Activated CD8-positive, alpha-beta memory T cell treated with anti-CD3 and anti-CD28 coated beads for 48 hours (primary cell): ENCODE results near the gene SLC22A25.
"Not testable (repeated sequence)": the region's sequence is repeated elsewhere in the genome, so short reads cannot be mapped to it uniquely, and the experiment has no call there.

Experiments
- DNase-seq, 3 experiments: peaks; one replicate each; pipeline ENCODE4 v3.0.0-alpha.2; 2020; ENCODE audit warnings: low read depth in 2 of 3, low spot score in 2 of 3

SLC22A25 gene

DNA sequence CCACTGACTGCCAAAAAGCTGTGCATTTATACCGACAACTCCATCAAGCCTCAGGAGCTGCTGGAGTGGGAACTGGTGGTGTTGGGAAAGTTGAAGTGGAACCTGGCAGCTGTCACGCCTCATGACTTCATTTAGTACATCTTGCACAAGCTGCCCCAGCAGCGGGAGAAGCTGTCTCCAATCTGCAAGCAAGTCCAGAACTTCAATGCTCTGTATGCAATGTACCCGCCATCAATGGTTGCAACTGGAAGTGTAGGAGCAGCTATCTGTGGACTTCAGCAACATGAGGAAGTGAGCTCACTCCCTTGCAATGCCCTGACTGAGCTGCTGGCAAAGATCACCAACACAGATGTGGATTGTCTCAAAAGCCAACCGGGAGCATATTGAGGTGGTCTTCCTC lies at the start of gene SLC22A25:
Gene SLC22A25 (minus strand): TSS at position 67 of the 400 bp plus-strand sequence. CDS start 13,947 bp downstream, outside the sequence.
- no peak for DNase-seq

DNA sequence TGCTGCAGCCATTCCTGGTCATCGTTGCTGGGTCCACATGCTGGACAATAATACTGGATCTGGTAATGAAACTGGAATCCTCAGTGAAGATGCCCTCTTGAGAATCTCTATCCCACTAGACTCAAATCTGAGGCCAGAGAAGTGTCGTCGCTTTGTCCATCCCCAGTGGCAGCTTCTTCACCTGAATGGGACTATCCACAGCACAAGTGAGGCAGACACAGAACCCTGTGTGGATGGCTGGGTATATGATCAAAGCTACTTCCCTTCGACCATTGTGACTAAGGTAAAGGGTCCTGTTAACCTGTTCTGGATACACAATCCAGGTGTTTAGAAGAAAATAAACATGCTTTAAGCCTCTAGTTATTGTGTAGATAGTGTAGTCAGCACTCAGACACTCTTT lies 46.9 kb upstream of the SLC22A25 start:
- DNase-seq: no peak

DNA sequence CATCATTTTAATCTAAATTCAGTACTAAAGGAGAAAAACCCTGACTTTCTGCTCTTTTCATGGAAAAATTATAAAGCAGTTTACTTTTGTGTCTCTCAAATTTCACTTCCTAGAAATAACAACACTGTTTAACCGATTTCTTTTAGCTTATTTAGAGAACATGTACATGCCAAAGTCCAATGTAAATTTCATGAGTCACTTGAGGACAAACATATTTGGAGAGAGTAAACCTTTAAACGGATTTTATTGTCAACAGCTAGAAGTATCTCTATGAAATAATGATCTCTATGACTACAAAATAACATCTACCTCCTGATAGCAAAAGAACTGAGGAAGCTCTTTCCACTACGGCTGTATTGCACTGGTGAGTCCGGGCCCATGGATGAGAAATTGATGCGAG lies 46.3 kb upstream of the SLC22A25 start:
- no peak for DNase-seq

DNA sequence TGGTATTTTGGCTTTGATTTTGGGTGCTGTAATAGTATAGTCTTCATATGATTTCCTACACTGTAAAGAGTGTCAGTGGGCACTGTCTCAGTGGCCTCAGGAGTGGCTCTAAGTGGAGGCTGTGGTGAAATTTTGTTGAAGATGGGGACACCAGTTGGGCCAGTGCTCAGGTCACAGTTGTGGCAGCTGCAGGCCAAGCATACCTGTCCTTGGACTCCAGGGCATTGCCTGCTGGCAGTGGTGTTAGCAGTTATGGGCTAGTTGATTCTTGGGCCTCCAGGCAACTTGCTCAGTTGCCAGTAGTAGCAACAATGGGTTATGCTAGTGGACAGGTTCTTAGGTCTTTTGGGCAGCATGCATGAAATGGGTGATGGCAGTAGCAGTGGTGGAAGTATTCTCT lies 39.2 kb upstream of the SLC22A25 start:
- no peak for DNase-seq

DNA sequence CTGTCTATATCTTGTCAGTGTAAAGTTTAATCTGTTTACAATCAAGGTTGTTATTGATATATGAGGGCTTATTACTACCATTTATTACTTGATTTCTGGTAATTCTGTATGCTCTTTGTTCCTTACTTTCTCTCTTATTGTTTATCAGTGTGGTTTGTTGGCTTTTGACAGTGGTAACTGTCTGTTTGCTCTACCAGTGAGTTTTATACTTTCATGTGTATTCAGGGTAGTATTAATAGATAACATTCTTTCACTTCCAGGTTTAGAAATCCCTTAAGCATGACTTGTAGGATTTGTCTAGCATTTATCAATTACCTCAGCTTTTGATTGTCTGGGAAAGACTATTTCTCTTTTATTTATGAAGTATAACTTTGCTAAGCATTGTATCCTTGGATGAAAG lies 37.5 kb upstream of the SLC22A25 start:
- no peak for DNase-seq

DNA sequence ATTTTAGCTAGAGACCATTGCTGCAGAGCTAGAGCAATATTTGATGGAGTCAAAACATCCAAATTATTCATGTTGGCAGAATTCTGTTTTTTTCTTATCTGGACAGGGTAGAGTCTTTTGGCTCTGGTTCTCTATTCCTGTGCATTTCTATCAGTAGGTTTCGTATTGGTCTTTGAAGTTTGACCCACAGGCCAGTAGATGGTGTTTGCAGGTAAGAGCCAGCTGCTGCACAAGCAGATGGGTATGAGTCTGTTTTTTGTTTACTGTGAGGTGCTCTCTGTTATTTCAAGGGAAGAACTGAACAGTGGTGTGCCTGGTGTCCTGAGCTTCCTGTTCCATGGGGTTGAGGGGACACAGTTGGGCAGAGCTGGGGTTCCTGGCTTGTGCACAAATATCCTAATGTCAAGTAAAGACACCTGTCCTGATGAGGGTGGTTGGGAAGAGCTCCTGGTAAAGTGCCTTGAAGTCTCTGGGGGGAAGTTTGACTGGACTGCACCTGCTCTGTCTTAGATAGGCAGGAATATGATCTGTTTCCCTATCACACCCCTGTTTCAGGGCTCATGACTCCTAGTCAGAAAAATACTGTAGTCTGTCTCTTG lies 34.0 kb upstream of the SLC22A25 start:
- DNase-seq: no peak

DNA sequence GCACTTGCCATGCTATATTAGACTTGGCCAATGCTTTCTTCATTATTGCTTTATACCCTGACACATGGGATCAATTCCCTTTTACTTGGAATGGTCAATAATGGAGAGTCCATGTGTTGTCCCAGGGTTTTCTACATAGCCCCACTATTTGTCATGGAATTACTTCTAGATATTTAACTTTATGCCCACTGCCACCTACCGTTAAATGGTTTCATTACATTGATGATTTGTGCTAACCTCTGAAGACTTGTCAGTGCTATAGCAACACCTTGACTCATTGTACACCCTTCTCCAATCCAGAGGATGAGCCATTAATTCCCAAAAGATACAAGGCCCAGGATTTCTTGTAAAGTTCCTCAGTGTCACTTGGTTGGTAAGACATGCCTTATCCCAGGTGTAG lies 31.4 kb upstream of the SLC22A25 start:
- DNase-seq: no peak

DNA sequence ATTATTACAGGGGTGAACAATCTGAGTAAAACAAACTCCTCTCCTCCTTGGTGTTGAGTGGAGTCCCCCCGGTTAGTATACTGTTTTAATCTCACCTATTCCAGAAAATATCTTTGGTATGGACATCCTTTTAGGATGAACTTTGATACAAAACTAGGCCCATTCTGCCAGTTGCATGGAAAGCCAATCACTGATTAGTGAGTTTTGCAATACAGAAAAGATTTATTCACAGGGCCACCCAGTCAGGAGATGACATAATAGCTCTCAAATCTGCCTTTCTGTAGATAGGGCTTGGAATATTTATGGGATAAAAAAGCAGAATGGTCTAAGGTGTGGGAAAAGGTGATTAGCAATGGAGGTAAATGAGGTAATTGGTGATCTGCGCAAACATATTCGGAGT lies 30.3 kb upstream of the SLC22A25 start:
- no peak for DNase-seq

DNA sequence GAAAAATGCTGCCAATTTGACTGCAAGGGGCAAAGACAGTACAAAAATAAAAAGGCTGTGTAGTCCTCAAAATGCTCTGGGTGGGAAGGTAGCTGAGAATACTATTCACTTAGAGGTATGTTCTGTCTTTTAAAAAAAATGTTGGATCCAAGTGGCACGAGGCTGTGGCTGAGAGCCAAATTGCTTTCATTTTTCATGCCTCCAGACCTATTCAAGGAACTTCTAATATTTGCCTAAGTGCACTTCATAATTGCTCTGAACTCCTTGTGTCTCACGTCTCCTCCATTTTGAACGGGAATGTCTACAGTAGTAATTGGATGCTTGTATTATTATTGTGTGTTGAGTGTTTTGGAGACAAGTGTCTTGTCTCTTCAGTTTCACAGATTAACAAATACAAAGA lies 19.1 kb upstream of the SLC22A25 start:
- no peak for DNase-seq

DNA sequence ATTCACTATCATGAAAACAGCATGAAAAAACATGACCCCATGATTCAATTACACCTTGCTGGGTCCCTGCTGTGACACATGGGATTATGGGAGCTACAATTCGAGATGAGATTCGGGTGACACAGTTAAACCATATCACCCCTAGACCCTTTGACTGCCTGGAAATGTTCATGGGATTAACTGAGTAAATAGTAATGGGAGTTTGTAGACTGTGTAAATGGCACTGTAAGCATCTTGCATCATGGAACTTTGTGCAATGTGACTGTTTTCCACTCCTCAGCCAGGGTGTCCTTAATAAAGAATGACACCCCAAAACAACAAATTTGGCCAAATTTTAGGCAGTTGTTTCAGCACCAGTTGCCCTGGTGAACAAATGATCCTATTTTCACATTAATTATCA lies 7.9 kb upstream of the SLC22A25 start:
- DNase-seq: no peak

DNA sequence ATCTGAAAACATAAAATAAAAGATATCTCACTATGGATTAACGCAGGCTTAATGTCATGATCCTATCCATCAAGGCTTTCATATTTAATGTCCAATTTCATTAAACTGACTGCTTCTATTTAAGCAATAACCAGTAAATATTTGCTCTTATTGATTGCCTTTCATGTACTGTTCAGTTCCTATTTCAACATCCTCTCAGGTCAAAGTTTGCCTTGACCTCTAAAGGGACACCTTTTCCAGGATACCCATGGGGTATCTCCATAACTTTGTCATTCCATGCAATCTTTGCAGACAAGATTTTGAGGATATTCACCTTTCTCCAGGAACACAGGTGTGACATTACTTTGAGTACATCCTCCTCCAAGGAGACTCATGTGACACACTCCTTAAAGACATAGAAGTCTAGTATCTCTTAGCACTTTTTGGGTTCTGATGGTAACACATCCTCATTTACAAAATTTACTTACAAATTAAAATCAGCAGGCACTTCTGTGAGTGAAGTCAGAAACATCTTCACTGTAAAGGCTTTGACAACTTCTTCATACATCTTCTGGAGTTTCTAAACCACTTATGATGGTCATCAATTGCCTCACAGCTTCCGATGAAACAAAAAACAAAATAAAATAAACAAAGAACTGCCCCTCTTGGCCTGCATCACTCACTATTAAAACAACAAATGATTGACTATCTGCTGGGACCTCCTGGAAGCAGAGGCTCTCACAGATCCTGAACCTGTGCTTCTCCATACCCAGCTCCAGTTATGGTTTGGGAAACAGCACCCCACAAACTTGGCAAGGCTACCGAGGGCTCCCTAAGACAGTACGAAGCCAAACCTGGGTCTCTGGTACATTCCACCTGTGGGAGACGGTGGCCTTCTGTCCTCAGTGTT lies 7.0 kb upstream of the SLC22A25 start:
- no peak for DNase-seq

DNA sequence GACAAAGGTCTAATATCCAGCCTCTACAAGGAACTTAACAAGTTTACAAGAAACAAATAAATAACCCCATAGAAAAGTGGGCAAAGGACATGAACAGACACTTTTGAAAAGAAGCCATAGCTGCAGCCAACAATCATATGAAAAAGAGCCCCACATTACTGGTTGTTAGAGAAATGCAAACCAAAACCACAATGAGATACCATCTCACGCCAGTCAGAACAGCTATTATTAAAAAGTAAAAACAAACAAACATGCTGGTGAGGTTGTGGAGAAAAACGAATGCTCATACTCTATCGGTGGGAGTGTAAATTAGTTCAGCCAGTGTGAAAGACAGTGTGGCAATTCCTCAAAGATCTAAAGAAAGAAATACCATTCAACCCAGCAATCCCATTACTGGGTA lies 5.6 kb upstream of the SLC22A25 start:
- DNase-seq: no peak

DNA sequence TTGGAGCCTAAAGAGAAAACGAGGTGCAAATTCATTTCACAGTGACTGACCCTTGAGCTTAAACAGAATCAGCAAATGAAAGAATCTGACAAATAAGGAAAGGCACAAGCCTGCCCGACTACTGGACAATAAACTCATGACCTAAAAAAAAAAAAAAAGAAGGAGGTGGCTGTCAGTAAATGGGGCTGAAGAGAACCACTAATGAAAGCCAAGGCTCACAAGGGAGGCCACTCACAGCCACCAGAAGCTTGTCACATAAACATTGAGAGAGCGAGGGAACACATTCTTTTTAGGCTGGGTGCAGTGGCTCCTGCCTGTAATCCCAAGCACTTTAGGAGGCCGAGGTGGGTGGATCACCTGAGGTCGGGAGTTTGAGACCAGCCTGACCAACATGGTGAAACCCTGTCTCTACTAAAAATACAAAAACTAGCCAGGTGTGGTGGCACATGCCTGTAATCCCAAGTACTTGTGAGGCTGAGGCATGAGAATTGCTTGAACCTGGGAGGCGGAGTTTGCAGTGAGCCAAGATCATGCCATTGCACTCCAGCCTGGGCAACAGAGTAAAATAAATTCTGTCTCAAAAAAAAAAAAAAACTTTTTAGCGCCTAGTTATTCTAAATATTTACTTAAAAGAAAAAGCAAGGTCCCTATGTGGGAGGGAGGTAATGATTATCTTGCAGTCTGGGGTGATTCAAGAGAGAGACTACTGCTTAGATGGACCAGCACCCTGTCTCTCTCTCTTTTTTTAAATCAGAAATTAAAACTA lies 4.0 kb upstream of the SLC22A25 start:
- DNase-seq: not testable (repeated sequence)

DNA sequence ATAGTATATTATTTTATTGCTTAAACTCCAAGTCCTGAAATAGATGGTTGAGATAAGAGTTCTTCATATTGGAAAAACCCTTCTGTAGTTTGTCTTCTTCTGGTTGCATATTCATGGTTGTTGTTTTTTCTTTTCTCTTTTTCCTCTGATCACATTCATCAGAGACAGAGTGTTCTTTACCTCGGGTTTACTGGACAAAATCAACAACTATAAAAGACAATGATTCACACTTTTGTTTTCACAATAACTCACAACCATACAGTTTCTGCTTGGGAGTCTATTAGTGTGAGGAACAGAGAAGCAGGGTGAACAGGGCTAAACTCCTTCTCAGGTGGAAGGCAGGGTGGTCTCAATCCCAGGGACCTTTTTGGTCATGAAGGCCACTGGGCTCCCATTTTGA lies 2.6 kb upstream of the SLC22A25 start:
- no peak for DNase-seq

DNA sequence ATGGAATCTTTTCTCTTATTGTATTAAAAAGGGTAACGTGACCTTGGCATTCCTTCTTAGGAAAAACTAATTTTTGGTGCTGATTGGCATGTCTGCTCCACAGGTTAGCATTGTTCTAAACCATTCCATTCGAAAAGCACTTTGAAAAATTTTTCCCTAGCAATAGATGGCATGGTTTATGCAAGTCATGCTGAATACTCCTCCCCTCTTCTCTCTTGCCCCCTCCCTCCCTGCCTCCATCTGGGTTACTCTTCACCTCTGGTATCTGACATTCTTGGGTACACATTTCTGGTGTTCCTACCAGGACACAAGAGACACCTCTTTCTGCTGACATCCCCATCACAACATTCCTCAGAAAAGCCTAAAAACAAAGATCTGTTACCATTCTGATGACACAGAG lies 1.5 kb upstream of the SLC22A25 start:
- no peak for DNase-seq

DNA sequence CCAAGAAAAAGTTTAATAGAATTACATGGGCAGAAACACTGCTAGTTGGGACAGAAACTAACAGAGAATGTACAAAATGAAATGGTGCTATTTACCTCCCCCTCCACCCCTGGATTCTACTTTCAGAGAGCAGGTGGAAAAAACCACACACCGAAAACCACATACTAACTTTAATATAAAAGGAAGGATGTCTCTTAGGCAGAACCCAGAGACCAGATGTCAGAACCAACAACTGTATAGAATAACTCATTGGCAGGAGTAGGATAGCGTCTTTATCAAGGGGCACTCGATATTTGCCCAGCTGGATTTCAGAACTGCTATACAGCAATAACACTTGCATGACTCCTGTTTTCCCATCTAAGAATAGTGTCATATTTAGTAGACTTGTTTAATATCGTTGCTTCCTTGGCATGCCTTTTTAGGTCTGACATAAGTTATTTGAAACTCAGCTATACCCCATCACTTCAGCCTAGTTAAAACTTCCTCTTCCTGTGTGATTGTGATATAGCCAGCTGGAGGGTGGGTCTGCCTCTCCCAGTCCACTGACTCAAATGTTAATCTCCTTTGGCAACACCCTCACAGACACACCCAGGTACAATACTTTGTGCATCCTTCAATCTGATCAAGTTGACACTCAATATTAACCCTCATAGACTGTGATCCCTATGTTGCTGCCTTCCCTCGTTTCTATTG lies 1.2 kb downstream of the SLC22A25 start:
- no peak for DNase-seq

DNA sequence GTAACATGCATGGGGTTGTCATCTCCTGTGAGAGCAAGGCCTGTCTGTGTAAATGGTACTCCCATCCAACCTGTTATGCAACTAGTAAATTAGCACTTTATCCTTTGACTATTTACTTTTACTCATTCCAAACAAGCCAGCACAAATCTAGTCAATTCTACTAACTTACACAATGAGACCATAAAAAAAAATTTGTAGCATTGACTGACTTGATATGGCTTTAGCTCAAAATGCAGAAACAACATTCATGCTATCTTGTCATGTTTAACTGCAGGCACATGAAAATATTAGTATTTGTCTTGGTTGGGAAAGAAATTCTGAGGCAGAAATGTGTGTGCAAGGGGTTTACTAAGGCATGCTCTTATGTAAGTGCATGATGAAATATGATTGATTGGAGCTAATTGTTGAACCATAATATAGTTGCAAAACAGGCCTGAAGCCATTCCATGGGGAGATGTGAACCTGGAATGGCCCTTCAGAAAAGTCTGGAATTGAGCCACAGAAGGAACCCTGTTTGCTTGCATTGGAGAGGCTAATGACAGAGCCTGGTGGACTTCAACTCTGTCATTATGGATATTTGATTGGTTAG lies 2.5 kb downstream of the SLC22A25 start:
- no peak for DNase-seq

DNA sequence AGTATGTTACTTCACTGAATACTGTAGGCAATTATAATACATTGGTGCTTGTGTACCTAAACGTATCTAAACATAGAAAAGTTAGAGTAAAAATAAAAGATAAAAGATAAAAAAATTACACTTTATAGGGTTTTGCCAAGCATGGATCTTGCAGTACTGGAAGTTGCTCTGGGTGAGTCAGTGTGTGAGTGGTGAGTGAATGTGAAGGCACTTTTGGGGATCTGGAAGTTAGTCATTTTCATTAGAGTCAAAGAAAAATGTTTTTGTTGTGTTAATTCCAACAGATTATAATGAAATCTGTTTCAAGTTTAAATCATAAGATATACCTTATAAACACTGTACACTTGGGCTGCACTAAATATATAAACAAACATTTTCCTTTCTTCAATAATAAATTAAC lies 3.3 kb downstream of the SLC22A25 start:
- no peak for DNase-seq

DNA sequence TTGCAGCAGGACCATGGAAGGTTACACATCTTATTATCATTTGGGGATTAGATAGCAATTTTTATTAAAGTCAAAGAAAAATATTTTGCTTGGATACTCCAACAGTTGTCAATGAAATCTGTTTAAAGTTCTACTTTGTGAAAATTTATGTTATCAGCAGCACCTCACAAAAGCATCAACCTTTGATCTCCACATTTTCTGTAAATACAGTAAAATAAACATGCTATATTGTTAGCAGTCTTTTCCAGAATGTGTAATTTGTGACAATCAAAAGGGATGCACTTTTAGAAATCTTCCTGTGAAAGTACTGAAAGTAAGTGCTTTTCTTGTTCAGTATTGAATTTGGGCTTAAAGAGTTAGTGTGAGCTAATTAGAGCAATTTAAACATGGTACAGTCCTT lies 4.1 kb downstream of the SLC22A25 start:
- DNase-seq: no peak

DNA sequence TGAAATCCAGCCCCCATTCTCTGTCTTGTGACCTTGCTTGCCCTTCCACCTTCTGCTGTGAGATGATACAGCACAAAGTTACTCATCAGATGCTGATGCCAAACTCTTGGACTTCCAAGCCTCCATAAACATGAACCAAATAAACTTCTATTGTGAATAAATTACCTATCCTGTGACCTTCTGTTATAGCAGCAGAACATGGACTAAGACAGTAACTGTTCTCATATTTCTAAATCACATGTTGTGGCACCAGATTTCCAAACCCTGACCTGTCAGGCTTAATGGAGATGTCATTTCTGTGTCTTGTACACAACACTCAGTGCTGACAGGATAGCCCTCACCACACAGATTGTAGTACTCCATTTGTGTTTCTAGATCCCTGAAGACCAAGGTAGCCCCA lies 6.0 kb downstream of the SLC22A25 start:
- no peak for DNase-seq
